Measurements from ENCODE around the gene PCTP. TPM values are rescaled to one million over a fixed set of nuclear protein-coding genes. Genes with fewer than 3 reads are reported as not detected.

Gene PCTP
- total and polyA plus RNA-seq, 9 of the 15 experiments (the other 6 are each of a cell fraction or from before 2014, with no cell fraction given), result 10.9 to 62.3 (median 41.2) TPM

GRCh38 chr17:55737976-55738501, 12.8 kb upstream of the PCTP start (continued):
- TF ChIP-seq MEF2A (IDR thresholded peaks at IDR 0.05; ENCODE audit: control insufficient read depth, low read depth, low read length) (no peak), MTA3 (IDR thresholded peaks at IDR 0.05; ENCODE audit: borderline replicate concordance) (no peak), ZNF766 (CRISPR knock-in tag; conservative IDR thresholded peaks at IDR 0.05) (peak; percentile 76), ETS2 (tag; IDR thresholded peaks at IDR 0.05; ENCODE audit: borderline replicate concordance, poor library complexity, severe bottlenecking) (no peak), CHCHD3 (CRISPR knock-in tag; IDR thresholded peaks at IDR 0.05) (no peak), ZFP30 (CRISPR knock-in tag; IDR thresholded peaks at IDR 0.05; ENCODE audit: borderline replicate concordance) (no peak), ZKSCAN8 (CRISPR knock-in tag; IDR thresholded peaks at IDR 0.05) (no peak), TRIM25 (IDR thresholded peaks at IDR 0.05; ENCODE audit: borderline replicate concordance) (no peak), CHD4 (IDR thresholded peaks at IDR 0.05; ENCODE audit: insufficient read depth, insufficient replicate concordance, low read depth, low read length, poor library complexity, severe bottlenecking) (no peak), ZHX1 (conservative IDR thresholded peaks at IDR 0.05; ENCODE audit: low read length) (no peak), FOXJ2 (tag; IDR thresholded peaks at IDR 0.05) (0 out of 2 replicates have a peak, but pooled peaks have one; percentile 26), NR1H2 (CRISPR knock-in tag; IDR thresholded peaks at IDR 0.05) (no peak), ZNF830 (CRISPR knock-in tag; IDR thresholded peaks at IDR 0.05) (no peak), LCOR (CRISPR knock-in tag; IDR thresholded peaks at IDR 0.05) (peak; percentile 91), E4F1 (CRISPR knock-in tag; IDR thresholded peaks at IDR 0.05; ENCODE audit: borderline replicate concordance) (no peak), GTF2B (IDR thresholded peaks at IDR 0.05; ENCODE audit: extremely low read depth, insufficient read length) (no peak), TEAD1 (CRISPR knock-in tag; IDR thresholded peaks at IDR 0.05) (no peak), ZNF436 (CRISPR knock-in tag; IDR thresholded peaks at IDR 0.05) (no peak)
